ENCODE results near the gene ARNT2. TPM values are rescaled to one million over a fixed set of nuclear protein-coding genes. Genes with fewer than 3 reads are reported as not detected.

ARNT2 gene
- polyA plus RNA-seq, 1 of the 3 experiments (the other 2 are of a cell fraction): 17.0 TPM

DNA sequence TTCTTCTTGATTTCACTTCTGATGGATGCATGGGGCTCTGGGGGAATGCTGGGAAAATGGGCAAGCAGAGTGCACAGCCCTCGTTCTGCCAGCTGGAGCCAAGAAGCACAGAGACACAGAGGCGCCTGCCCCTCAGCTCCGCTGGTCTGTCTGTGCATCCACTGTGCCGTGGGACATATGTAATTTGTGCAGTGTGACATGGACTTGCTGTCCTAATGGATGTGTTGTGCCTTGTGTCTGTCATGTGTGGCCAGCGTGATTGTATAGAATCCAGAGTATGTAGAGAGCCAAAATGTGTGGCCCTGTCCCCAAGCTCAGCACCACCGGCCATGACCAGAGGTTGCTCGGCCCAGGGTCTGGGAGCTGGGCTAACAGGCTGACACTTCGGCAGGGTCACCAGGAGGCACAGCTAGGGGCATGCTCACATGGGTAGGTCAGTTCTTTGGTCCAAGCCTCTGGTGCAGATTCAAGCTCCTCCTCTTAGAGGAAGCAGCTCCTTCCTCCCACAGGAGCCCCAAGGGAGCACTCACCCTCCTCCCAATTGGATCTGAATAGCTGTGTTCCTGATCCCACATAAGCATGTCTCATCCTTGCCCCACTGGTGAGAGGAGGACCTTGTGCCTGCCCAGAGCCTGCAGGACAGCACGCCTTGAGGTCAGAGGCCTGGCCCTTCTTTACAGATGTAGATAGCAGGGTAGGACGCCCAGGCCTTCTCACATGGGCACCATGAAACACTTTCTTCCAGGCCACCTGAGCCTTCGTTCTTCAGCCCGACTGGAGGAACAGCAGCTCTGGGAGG, 190.1 kb downstream of the ARNT2 start:
- H3K9me3 ChIP-seq: no peaks in the 10 kb centered on the region
- WGBS (ENCODE audit: low lambda C conversion rate): 100% methylated on average over 4 of the region's 12 CpGs
- no peaks in the 10 kb centered on the region for H3K4me1 ChIP-seq (ENCODE audit: control insufficient read depth in 1 of 2, insufficient read depth in 2 of 2, low read depth in 1 of 2, low read length in 1 of 2)
- no peaks in the 10 kb centered on the region for H4K20me1 ChIP-seq (ENCODE audit: insufficient read depth)
- TF ChIP-seq RXRA (IDR thresholded peaks at IDR 0.05; ENCODE audit: borderline replicate concordance, low read depth) (no peak), GABPA (IDR thresholded peaks at IDR 0.05; ENCODE audit: low read depth) (no peak), YY1 (IDR thresholded peaks at IDR 0.05; ENCODE audit: low read depth) (no peak)
- TF ChIP-seq, protein P1, sequence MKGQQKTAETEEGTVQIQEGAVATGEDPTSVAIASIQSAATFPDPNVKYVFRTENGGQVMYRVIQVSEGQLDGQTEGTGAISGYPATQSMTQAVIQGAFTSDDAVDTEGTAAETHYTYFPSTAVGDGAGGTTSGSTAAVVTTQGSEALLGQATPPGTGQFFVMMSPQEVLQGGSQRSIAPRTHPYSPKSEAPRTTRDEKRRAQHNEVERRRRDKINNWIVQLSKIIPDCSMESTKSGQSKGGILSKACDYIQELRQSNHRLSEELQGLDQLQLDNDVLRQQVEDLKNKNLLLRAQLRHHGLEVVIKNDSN (IDR thresholded peaks at IDR 0.05; ENCODE audit: borderline replicate concordance, low read depth): no peak
- DNase-seq: no peak
- peaks cover 16% of the 10 kb centered on the region for H3F3A ChIP-seq (replicated peaks; ENCODE audit: insufficient read depth)
- no peak overlapping the region for H3K4me2 ChIP-seq
- ChIA-PET POLR2A (no interaction called here), CTCF (interaction anchor here (1.1 to 1.7 kb wide), 4 partner anchors 17 to 185 kb away, joined by 3 to 4 read pairs (median 4); partner anchors contain the start of gene CEMIP)
- no peak overlapping the region for H3K4me3 ChIP-seq (ENCODE audit: low read depth in 2 of 2, low read length in 1 of 2)
- no peak overlapping the region for H3K9ac ChIP-seq
- H3K36me3 ChIP-seq (replicated peaks in 1 of 2; ENCODE audit: control insufficient read depth in 1 of 2, insufficient read depth in 2 of 2, low read length in 1 of 2): peaks cover 3 to 27% of the 10 kb centered on the region in 2 experiments
- no peaks in the 10 kb centered on the region for H3K79me2 ChIP-seq (ENCODE audit: insufficient read depth)
- no peak overlapping the region for H3K27ac ChIP-seq (ENCODE audit: low read depth in 2 of 2, low read length in 1 of 2)
- no peak overlapping the region for H2AFZ ChIP-seq (ENCODE audit: low read depth)
- H3K9me2 ChIP-seq: no peaks in the 10 kb centered on the region
- H3K27me3 ChIP-seq (ENCODE audit: insufficient read depth): no peaks in the 10 kb centered on the region

DNA sequence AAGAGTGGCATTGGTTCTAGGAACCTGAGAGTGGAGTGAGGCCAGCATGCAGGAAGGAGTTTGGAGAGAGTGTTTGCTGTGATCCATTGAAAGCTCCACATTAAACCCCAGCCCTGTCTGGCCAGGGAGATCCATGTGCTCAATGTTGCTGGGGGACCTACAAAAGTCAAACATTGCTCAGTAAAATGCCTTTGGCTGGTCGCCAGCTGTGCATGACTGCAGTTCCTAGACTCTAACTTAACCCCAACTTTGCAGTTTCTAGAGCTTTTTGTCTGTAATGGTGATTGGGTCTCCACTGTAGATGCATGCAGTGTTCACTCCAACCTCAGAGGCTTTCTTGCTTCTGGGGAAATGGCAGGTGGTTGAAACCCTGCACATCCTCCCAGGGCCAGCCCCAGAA, 191.2 kb downstream of the ARNT2 start:
- Histone ChIP-seq H4K20me1 (ENCODE audit: insufficient read depth) (no peaks in the 10 kb centered on the region), H3K36me3 (replicated peaks in 1 of 2; ENCODE audit: control insufficient read depth in 1 of 2, insufficient read depth in 2 of 2, low read length in 1 of 2) (peaks cover 3 to 22% of the 10 kb centered on the region in 2 experiments), H3K4me3 (ENCODE audit: low read depth in 2 of 2, low read length in 1 of 2) (no peak overlapping the region), H3K9ac (no peak overlapping the region), H3K27me3 (ENCODE audit: insufficient read depth) (no peaks in the 10 kb centered on the region), H3K27ac (ENCODE audit: low read depth in 2 of 2, low read length in 1 of 2) (no peak overlapping the region), H3F3A (replicated peaks; ENCODE audit: insufficient read depth) (peaks cover 16% of the 10 kb centered on the region), H2AFZ (ENCODE audit: low read depth) (no peak overlapping the region), H3K4me2 (no peak overlapping the region), H3K9me3 (peaks cover 8% of the 10 kb centered on the region; the same call in 1 of the 2 replicates), H3K4me1 (ENCODE audit: control insufficient read depth in 1 of 2, insufficient read depth in 2 of 2, low read depth in 1 of 2, low read length in 1 of 2) (no peaks in the 10 kb centered on the region), H3K9me2 (no peaks in the 10 kb centered on the region), H3K79me2 (ENCODE audit: insufficient read depth) (no peaks in the 10 kb centered on the region)
- TF ChIP-seq NRF1 (IDR thresholded peaks at IDR 0.05; ENCODE audit: low read depth, low read length) (no peak), SMC3 (IDR thresholded peaks at IDR 0.05; ENCODE audit: low read depth, low read length) (no peak), YY1 (IDR thresholded peaks at IDR 0.05; ENCODE audit: low read depth) (no peak), NFIC (IDR thresholded peaks at IDR 0.05; ENCODE audit: borderline replicate concordance) (0 out of 2 replicates have a peak, but pooled peaks have one; percentile 12), MEF2A (IDR thresholded peaks at IDR 0.05; ENCODE audit: borderline replicate concordance, low read depth) (no peak), EZH2phosphoT487 (IDR thresholded peaks at IDR 0.05; ENCODE audit: borderline replicate concordance, low read depth) (no peak)
- TF ChIP-seq, protein P2, sequence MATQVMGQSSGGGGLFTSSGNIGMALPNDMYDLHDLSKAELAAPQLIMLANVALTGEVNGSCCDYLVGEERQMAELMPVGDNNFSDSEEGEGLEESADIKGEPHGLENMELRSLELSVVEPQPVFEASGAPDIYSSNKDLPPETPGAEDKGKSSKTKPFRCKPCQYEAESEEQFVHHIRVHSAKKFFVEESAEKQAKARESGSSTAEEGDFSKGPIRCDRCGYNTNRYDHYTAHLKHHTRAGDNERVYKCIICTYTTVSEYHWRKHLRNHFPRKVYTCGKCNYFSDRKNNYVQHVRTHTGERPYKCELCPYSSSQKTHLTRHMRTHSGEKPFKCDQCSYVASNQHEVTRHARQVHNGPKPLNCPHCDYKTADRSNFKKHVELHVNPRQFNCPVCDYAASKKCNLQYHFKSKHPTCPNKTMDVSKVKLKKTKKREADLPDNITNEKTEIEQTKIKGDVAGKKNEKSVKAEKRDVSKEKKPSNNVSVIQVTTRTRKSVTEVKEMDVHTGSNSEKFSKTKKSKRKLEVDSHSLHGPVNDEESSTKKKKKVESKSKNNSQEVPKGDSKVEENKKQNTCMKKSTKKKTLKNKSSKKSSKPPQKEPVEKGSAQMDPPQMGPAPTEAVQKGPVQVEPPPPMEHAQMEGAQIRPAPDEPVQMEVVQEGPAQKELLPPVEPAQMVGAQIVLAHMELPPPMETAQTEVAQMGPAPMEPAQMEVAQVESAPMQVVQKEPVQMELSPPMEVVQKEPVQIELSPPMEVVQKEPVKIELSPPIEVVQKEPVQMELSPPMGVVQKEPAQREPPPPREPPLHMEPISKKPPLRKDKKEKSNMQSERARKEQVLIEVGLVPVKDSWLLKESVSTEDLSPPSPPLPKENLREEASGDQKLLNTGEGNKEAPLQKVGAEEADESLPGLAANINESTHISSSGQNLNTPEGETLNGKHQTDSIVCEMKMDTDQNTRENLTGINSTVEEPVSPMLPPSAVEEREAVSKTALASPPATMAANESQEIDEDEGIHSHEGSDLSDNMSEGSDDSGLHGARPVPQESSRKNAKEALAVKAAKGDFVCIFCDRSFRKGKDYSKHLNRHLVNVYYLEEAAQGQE (IDR thresholded peaks at IDR 0.05; ENCODE audit: low read depth, low read length): no peak
- TF ChIP-seq, protein P3, sequence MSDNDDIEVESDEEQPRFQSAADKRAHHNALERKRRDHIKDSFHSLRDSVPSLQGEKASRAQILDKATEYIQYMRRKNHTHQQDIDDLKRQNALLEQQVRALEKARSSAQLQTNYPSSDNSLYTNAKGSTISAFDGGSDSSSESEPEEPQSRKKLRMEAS (IDR thresholded peaks at IDR 0.05; ENCODE audit: low read depth): no peak
- POLR2A ChIA-PET: no interaction called here
- 36% methylated on average over 1 of the region's 1 CpG for WGBS (ENCODE audit: low lambda C conversion rate)
- CTCF ChIA-PET: interaction anchor here (1.3 to 1.7 kb wide), 3 partner anchors 18 to 181 kb away, joined by 3 to 4 read pairs (median 4); no protein-coding TSS in a partner anchor
- DNase-seq: no peak
